ENCODE measurements around the gene BIRC3. TPM values are rescaled to one million over a fixed set of nuclear protein-coding genes. Genes with fewer than 3 reads are reported as not detected.
A peak's percentile ranks its signal among the peaks of the same experiment; 100 is the strongest.

The BIRC3 gene
- total RNA-seq, 1 experiment from 2014 or later, result 65.4 TPM

- no TSS peak for BruUV-seq (replicated peaks)
- H3K9me3 ChIP-seq (ENCODE audit: control insufficient read depth, insufficient read depth, low read depth, low read length), result no peaks in the 10 kb centered on the region
- H3K27me3 ChIP-seq (ENCODE audit: control insufficient read depth, insufficient read depth, low read length), result no peaks in the 10 kb centered on the region
- POLR2A ChIA-PET, result no interaction called here
- peaks cover 39% of the 10 kb centered on the region for H3K36me3 ChIP-seq (ENCODE audit: control insufficient read depth, insufficient read depth, low read length)
- peak overlapping the region; percentile 24; the same call in 1 of the 2 replicates for H3K27ac ChIP-seq (ENCODE audit: low read length)
- H3K4me3 ChIP-seq (ENCODE audit: low read depth in 2 of 2, low read length in 2 of 2), result no peak overlapping the region
- DNase-seq (ENCODE audit: low read depth, low spot score) (no peak), ATAC-seq (no peak)
- in situ Hi-C loops (cut with HindIII; ENCODE audit: low pct_unique_long_range_greater_than_20kb, low sequenced_read_pairs) (no loop called here), intact Hi-C loops (cut with micrococcal nuclease; ENCODE audit: unreplicated experiment) (no loop called here)
- TF ChIP-seq SIN3A (IDR thresholded peaks at IDR 0.05; ENCODE audit: borderline replicate concordance, insufficient read depth, low read depth, low read length) (no peak), REST (IDR thresholded peaks at IDR 0.05; ENCODE audit: insufficient read depth in 1 of 2, low read depth in 2 of 2, low read length in 1 of 2) (no peak), CTCF (IDR thresholded peaks at IDR 0.05) (no peak), TCF7L2 (IDR thresholded peaks at IDR 0.05; ENCODE audit: low read depth, low read length) (no peak)
- peaks cover 17% of the 10 kb centered on the region for H3K4me1 ChIP-seq (ENCODE audit: control insufficient read depth, insufficient read depth, low read length)
- CTCF ChIA-PET, result no interaction called here
Measured at GRCh38 chr11:102328748-102329147, 11.5 kb downstream of the BIRC3 start.

- no TSS peak for BruUV-seq (replicated peaks)
- DNase-seq (ENCODE audit: low read depth, low spot score) (no peak), ATAC-seq (peak; percentile 40; the same call in 1 of the 2 replicates)
- no peak for TF ChIP-seq CTCF (IDR thresholded peaks at IDR 0.05)
- no peak for TF ChIP-seq SIN3A (IDR thresholded peaks at IDR 0.05; ENCODE audit: borderline replicate concordance, insufficient read depth, low read depth, low read length)
- TF ChIP-seq POLR2AphosphoS5 (IDR thresholded peaks at IDR 0.05; ENCODE audit: low read depth, low read length), result no peak
- TF ChIP-seq REST (IDR thresholded peaks at IDR 0.05; ENCODE audit: insufficient read depth in 1 of 2, low read depth in 2 of 2, low read length in 1 of 2), result no peak
- no peak for TF ChIP-seq TCF7L2 (IDR thresholded peaks at IDR 0.05; ENCODE audit: low read depth, low read length)
- Histone ChIP-seq H3K4me3 (ENCODE audit: low read depth in 2 of 2, low read length in 2 of 2) (no peak overlapping the region), H3K27me3 (ENCODE audit: control insufficient read depth, insufficient read depth, low read length) (no peaks in the 10 kb centered on the region), H3K27ac (ENCODE audit: low read length) (0 out of 2 replicates have a peak overlapping the region, but pooled peaks have one; percentile 25), H3K9me3 (ENCODE audit: control insufficient read depth, insufficient read depth, low read depth, low read length) (no peaks in the 10 kb centered on the region), H3K4me1 (ENCODE audit: control insufficient read depth, insufficient read depth, low read length) (peaks cover 2% of the 10 kb centered on the region; the same call in 1 of the 2 replicates), H3K36me3 (ENCODE audit: control insufficient read depth, insufficient read depth, low read length) (peaks cover 38% of the 10 kb centered on the region)
- ChIA-PET CTCF (no interaction called here), POLR2A (no interaction called here)
- in situ Hi-C loops (cut with HindIII; ENCODE audit: low pct_unique_long_range_greater_than_20kb, low sequenced_read_pairs) (no loop called here), intact Hi-C loops (cut with micrococcal nuclease; ENCODE audit: unreplicated experiment) (no loop called here)
Measured at GRCh38 chr11:102330231-102330630, 12.9 kb downstream of the BIRC3 start.
